HK-2 (cell line): ENCODE measurements around the gene TMEM161B.
"Not testable (repeated sequence)": the region's sequence is repeated elsewhere in the genome, so short reads cannot be mapped to it uniquely, and the experiment has no call there.

Experiments
- DNase-seq: peaks from one replicate; pipeline ENCODE4 v3.0.0-alpha.2; 2018; ENCODE audit not compliant: unreplicated experiment

TMEM161B gene

GRCh38 chr5:88268385-88269184, at the start of gene TMEM161B:
Gene TMEM161B (minus strand): TSS chr5:88268845. CDS start chr5:88268723, 122 bp downstream.
- DNase-seq = peak; percentile 88

- no peak for DNase-seq
These were observed 35.7 kb upstream of the TMEM161B start for GRCh38 chr5:88304356-88304755.

GRCh38 chr5:88298425-88298824, 29.8 kb upstream of the TMEM161B start:
- no peak for DNase-seq

- no peak for DNase-seq
These were observed 22.2 kb upstream of the TMEM161B start for GRCh38 chr5:88290801-88291200.

- DNase-seq = no peak
These were observed 20.0 kb upstream of the TMEM161B start for GRCh38 chr5:88288528-88289197.

- no peak for DNase-seq
These were observed 19.3 kb upstream of the TMEM161B start for GRCh38 chr5:88287846-88288527.

GRCh38 chr5:88287302-88287701, 18.7 kb upstream of the TMEM161B start:
- no peak for DNase-seq

- no peak for DNase-seq
These were observed 15.0 kb upstream of the TMEM161B start for GRCh38 chr5:88283690-88284089.

- no peak for DNase-seq
These were observed 12.7 kb upstream of the TMEM161B start for GRCh38 chr5:88281322-88281721.

GRCh38 chr5:88279584-88279983, 10.9 kb upstream of the TMEM161B start:
- no peak for DNase-seq

- DNase-seq = no peak
These were observed 7.7 kb upstream of the TMEM161B start for GRCh38 chr5:88276378-88276777.

- no peak for DNase-seq
These were observed 6.9 kb upstream of the TMEM161B start for GRCh38 chr5:88275581-88275980.

GRCh38 chr5:88269222-88269771, 652 bp upstream of the TMEM161B start:
- no peak for DNase-seq

- not testable (repeated sequence) for DNase-seq
These were observed 4.1 kb downstream of the TMEM161B start for GRCh38 chr5:88264565-88264964.

- no peak for DNase-seq
These were observed 5.3 kb downstream of the TMEM161B start for GRCh38 chr5:88263349-88263748.

GRCh38 chr5:88262116-88262515, 6.5 kb downstream of the TMEM161B start:
- DNase-seq = no peak

- no peak for DNase-seq
These were observed 10.0 kb downstream of the TMEM161B start for GRCh38 chr5:88258636-88259035.

- DNase-seq = no peak
These were observed 11.8 kb downstream of the TMEM161B start for GRCh38 chr5:88256872-88257271.

- DNase-seq = no peak
These were observed 12.6 kb downstream of the TMEM161B start for GRCh38 chr5:88256037-88256436.

- no peak for DNase-seq
These were observed 14.3 kb downstream of the TMEM161B start for GRCh38 chr5:88254320-88254719.

- no peak for DNase-seq
These were observed 17.5 kb downstream of the TMEM161B start for GRCh38 chr5:88251048-88251711.

- DNase-seq = no peak
These were observed 18.6 kb downstream of the TMEM161B start for GRCh38 chr5:88250010-88250409.
